ENCODE results near the gene CTNNA3. TPM values are rescaled to one million over a fixed set of nuclear protein-coding genes. Genes with fewer than 3 reads are reported as not detected.

Gene CTNNA3
- total RNA-seq, 1 experiment from 2014 or later: 0.02 TPM

DNA sequence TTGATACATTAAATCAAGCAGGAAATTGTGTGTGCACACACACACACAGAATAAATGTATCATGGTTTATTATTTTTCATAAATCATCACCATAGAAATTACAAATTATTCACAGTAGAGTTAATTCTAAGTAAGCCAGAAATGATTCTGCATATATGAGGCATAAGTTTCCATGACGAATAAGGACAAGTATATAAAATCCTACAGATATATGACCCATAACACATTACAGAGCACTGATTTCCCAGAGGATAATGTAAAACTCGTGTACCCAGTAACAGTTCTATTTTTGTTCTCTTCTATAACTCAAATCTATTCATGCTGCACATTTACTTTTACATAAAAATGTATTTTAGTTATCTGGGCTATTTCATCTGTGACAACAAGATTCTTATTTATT, 600.5 kb downstream of the CTNNA3 start:
- Mint-ChIP-seq H3K27me3 (ENCODE audit: insufficient read depth, unreplicated experiment) (peaks cover 63% of the 10 kb centered on the region), H3K4me1 (ENCODE audit: insufficient read depth, unreplicated experiment) (no peaks in the 10 kb centered on the region), H3K27ac (ENCODE audit: low read depth, unreplicated experiment) (no peak overlapping the region), H3K4me3 (ENCODE audit: unreplicated experiment) (no peak overlapping the region), H3K9me3 (ENCODE audit: unreplicated experiment) (no peaks in the 10 kb centered on the region), H3K36me3 (ENCODE audit: insufficient read depth, unreplicated experiment) (no peaks in the 10 kb centered on the region)
- ChIA-PET POLR2A (no interaction called here), CTCF (no interaction called here)
- no TSS peak for BruUV-seq (replicated peaks)
- DNase-seq (ENCODE audit: unreplicated experiment): no peak
- intact Hi-C loops (cut with micrococcal nuclease): no loop called here
- TF ChIP-seq, protein P1, sequence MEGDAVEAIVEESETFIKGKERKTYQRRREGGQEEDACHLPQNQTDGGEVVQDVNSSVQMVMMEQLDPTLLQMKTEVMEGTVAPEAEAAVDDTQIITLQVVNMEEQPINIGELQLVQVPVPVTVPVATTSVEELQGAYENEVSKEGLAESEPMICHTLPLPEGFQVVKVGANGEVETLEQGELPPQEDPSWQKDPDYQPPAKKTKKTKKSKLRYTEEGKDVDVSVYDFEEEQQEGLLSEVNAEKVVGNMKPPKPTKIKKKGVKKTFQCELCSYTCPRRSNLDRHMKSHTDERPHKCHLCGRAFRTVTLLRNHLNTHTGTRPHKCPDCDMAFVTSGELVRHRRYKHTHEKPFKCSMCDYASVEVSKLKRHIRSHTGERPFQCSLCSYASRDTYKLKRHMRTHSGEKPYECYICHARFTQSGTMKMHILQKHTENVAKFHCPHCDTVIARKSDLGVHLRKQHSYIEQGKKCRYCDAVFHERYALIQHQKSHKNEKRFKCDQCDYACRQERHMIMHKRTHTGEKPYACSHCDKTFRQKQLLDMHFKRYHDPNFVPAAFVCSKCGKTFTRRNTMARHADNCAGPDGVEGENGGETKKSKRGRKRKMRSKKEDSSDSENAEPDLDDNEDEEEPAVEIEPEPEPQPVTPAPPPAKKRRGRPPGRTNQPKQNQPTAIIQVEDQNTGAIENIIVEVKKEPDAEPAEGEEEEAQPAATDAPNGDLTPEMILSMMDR (IDR thresholded peaks at IDR 0.05; ENCODE audit: unreplicated experiment): no peak

DNA sequence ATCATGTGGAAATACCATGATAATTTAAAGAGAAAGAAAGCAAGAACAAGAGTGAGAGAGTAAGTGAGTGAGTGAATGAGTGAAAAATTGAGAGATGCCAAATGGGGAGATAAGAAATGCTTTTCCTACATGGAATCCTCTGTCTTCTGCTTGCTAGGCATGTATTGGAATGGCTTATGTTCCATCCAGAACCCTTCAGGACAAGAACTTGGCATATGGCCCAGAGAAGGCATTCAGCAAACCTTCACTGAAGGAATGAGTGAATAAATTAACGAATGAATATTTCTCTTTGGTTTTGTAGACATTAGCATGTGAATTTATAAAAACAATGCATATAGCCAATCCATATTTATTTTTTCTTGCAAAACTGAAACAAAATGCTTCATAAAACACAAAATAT, 608.0 kb downstream of the CTNNA3 start:
- ChIA-PET POLR2A (no interaction called here), CTCF (no interaction called here)
- Mint-ChIP-seq H3K27ac (ENCODE audit: low read depth, unreplicated experiment) (no peak overlapping the region), H3K4me1 (ENCODE audit: insufficient read depth, unreplicated experiment) (no peaks in the 10 kb centered on the region), H3K36me3 (ENCODE audit: insufficient read depth, unreplicated experiment) (no peaks in the 10 kb centered on the region), H3K4me3 (ENCODE audit: unreplicated experiment) (no peak overlapping the region), H3K27me3 (ENCODE audit: insufficient read depth, unreplicated experiment) (peaks cover 86% of the 10 kb centered on the region), H3K9me3 (ENCODE audit: unreplicated experiment) (no peaks in the 10 kb centered on the region)
- no peak for DNase-seq (ENCODE audit: unreplicated experiment)
- no TSS peak for BruUV-seq (replicated peaks)
- TF ChIP-seq, protein P1 (IDR thresholded peaks at IDR 0.05; ENCODE audit: unreplicated experiment): no peak
- intact Hi-C loops (cut with micrococcal nuclease): no loop called here

GRCh38 chr10:67087135-67087425, 608.9 kb downstream of the CTNNA3 start:
- DNase-seq (ENCODE audit: unreplicated experiment): no peak
- H3K27ac Mint-ChIP-seq (ENCODE audit: low read depth, unreplicated experiment): no peak overlapping the region
- no peaks in the 10 kb centered on the region for H3K36me3 Mint-ChIP-seq (ENCODE audit: insufficient read depth, unreplicated experiment)
- TF ChIP-seq, protein P1 (IDR thresholded peaks at IDR 0.05; ENCODE audit: unreplicated experiment): no peak
- CTCF ChIA-PET: no interaction called here
- POLR2A ChIA-PET: no interaction called here
- H3K9me3 Mint-ChIP-seq (ENCODE audit: unreplicated experiment): no peaks in the 10 kb centered on the region
- no peaks in the 10 kb centered on the region for H3K4me1 Mint-ChIP-seq (ENCODE audit: insufficient read depth, unreplicated experiment)
- peaks cover 89% of the 10 kb centered on the region for H3K27me3 Mint-ChIP-seq (ENCODE audit: insufficient read depth, unreplicated experiment)
- H3K4me3 Mint-ChIP-seq (ENCODE audit: unreplicated experiment): no peak overlapping the region
- BruUV-seq (replicated peaks): no TSS peak
- intact Hi-C loops (cut with micrococcal nuclease): no loop called here

- Mint-ChIP-seq H3K4me3 (ENCODE audit: unreplicated experiment) (no peak overlapping the region), H3K27me3 (ENCODE audit: insufficient read depth, unreplicated experiment) (peaks cover 89% of the 10 kb centered on the region), H3K36me3 (ENCODE audit: insufficient read depth, unreplicated experiment) (no peaks in the 10 kb centered on the region), H3K9me3 (ENCODE audit: unreplicated experiment) (no peaks in the 10 kb centered on the region), H3K27ac (ENCODE audit: low read depth, unreplicated experiment) (no peak overlapping the region), H3K4me1 (ENCODE audit: insufficient read depth, unreplicated experiment) (no peaks in the 10 kb centered on the region)
- no peak for DNase-seq (ENCODE audit: unreplicated experiment)
- POLR2A ChIA-PET: no interaction called here
- no TSS peak for BruUV-seq (replicated peaks)
- intact Hi-C loops (cut with micrococcal nuclease): no loop called here
- TF ChIP-seq, protein P1 (IDR thresholded peaks at IDR 0.05; ENCODE audit: unreplicated experiment): no peak
- CTCF ChIA-PET: no interaction called here
Observed at GRCh38 chr10:67086327-67087134, 609.5 kb downstream of the CTNNA3 start.
